NCI-H2107 treated with DMSO at 0.1 percent for 48 hours (cell line): ENCODE measurements around the gene CBFA2T3.

ENCODE experiments used
- DNase-seq: peaks from one replicate; lab custom pipeline; 2025; ENCODE audit not compliant: unreplicated experiment; lab: John Stamatoyannopoulos, UW

CBFA2T3 gene

DNA sequence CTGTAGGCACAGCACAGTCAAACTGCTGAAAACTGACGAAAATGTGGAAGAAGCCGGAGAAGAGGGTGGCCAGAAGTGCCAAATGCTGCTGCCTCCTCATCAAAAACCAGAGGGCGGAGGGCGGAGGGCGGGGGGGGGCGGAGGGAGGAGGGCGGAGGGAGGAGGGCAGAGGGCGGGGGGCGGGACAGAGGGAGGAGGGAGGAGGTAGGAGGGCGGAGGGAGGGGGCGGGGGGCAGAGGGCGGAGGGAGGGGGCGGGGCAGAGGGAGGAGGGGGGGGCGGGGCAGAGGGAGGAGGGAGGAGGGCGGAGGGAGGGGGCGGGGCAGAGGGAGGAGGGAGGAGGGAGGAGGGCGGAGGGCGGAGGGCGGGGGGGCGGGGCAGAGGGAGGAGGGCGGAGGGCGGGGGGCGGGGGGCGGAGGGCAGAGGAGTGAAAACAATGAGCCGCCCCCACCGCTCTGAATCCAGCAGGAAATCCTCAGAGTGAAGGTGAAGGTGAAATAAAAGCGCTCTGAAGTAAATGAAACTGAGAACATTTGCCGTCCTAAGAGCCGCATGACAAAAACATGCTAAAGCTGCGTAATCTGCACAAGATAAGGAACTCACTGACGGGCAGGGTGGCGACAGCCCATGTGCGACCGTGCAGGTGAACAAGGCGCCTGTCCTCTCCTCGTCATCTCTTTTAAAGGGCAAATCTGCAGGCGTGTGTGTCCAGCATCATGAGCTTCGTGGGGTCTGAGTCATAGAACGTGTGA, 22.6 kb upstream of the CBFA2T3 start:
- no peak for DNase-seq

- no peak for DNase-seq
These were observed 18.9 kb upstream of the CBFA2T3 start for GRCh38 chr16:88995746-88996535.

DNA sequence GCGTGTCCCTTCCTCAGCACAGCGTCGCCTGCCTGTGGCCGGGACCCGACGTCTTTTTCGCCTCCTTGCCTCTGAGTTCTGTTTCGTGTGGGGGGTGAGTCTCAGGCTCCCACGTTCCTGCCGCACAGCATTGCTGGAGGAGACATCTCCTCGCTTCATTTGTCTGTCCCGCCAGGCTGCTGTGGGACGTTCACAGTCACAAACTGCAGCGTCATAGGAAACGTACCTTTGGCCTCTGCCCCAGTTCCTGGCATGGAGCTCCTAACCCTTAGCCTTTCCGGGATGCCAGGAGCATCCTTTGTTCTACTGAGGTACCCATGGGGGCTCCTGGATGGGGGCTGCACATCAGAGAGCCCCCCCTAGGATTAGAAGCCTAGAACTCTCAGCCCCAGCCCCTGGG, 18.2 kb upstream of the CBFA2T3 start:
- no peak for DNase-seq

DNA sequence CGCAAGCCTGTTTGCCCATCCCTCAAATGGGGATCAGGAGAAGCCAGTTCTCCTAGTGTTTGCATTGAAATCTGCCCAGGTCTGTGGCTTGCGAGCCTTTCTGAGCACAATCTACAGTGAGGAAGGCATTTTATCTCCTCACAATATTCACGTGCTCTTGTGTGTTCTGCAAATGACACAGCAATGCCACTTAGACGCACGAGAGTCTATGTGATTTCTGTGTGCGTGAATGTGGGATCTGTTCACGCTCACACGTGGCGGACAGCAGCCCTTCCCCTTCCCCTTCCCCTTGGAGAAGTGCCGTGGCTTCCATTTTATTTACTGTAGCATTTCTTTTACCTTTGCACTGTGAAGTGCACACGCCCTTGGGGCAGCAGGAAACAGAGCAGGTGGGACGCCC, 17.7 kb upstream of the CBFA2T3 start:
- no peak for DNase-seq

- DNase-seq: no peak
These were observed 17.1 kb upstream of the CBFA2T3 start for GRCh38 chr16:88993946-88994600.

DNA sequence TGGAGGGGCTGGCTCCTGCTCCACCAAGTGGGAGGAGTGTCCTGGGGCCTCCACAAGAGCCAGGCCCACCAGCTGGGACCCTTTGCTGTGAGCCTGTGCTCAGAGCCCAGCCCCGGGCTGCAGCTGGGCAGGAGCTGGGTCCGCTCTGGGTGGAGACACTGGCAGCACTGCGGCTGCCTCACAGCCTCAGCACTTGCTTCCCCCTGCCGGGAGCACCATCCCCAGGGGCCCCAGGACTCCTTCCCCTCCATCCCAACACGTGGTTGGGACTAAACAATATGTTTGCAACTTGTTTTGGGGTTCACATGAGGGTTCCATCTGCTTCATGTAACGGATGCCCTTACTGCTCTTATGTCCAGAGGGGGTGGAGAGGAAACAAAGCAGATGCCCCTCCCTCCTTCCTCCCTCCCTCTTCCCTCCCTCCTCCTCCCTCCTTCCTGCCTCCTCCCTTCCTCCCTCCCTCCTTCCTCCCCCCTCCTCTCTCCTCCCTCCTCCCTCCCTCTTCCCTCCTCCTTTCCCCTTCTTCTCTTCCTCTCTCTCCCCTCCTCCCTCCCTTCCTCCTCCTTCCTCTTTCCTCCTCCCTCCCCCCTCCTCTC, 16.3 kb upstream of the CBFA2T3 start:
- DNase-seq: no peak

GRCh38 chr16:88992351-88993165, 15.6 kb upstream of the CBFA2T3 start:
- DNase-seq: no peak

GRCh38 chr16:88991813-88992350, 14.9 kb upstream of the CBFA2T3 start:
- DNase-seq: no peak

- DNase-seq: no peak
These were observed 13.0 kb upstream of the CBFA2T3 start for GRCh38 chr16:88989852-88990547.

- DNase-seq: no peak
These were observed 12.2 kb upstream of the CBFA2T3 start for GRCh38 chr16:88988980-88989811.

- no peak for DNase-seq
These were observed 8.5 kb upstream of the CBFA2T3 start for GRCh38 chr16:88985521-88985920.

DNA sequence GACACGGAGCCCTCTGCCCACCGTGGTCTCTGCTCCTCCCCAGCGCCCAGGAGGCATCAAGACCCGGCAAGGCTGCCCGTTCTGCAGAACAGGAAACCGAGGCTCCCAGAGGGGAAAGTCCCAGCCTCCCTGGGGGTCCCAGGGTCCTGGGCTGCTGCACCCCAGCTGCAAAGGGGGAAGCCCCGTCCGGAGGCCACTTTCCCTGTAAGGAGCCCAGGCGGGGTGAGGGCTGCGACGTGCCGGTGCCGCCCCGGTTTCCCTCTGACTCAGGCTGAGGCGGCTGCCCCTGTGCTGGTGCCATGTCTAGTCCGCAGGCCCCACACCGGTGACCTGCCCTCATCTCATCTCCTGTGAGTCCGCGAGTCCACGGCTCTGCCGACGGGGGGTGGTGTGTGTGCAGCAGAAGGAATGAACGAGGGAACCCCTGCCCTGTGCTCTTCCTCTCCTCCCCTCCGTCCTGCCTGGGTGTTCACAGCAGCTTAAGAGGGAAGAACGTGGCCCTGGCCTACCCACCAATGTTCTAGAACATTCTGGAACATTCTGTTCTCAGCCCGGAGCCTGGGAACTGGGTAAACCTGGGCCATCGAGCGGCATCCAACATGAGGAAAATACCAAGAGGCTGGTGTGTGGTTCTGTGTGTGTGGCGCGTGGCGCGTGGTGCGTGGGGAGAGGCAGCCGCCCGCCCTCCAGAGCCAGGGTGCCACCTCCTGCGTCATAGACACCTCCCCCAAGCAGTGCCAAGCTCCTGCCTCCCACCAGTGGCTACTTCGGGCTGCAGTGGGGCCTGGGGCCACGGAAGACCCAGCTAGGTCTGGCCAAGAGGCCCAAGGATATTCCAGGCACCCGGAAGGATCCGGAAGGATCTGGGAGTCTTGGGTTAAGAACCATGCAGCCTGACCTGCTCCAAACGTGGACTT, 7.0 kb upstream of the CBFA2T3 start:
- DNase-seq: no peak

- no peak for DNase-seq
These were observed 6.2 kb upstream of the CBFA2T3 start for GRCh38 chr16:88983165-88983564.

- DNase-seq: no peak
These were observed 5.5 kb upstream of the CBFA2T3 start for GRCh38 chr16:88982286-88983084.

DNA sequence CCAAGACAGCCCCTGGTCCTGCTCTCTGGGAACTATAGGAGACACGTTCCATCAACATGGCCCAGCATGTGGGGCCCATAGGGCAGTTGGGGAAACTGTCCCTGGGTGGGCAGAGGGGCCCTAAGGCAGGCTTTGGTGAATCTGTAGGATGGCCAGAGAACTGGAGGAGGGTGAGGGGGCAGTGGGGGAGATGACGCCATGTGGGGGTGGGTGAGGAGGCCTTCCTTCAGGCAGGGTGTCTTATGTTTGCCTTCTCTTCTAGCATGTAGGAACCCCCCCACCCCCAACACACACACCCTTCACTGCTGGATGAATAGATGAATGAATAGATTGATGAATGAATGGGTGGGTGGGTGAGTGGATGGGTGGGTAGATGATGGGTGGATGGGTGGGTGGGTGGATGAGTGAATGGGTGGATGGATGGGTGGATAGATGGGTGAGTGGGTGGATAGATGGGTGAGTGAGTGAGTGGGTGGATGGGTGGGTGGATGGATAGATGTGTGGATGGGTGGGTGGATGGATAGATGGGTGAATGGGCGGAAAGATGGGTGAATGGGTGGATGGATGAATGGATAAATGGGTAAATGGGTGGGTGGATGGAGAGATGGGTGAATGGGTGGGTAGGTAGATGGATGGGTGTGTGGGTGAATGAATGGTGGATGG, 2.5 kb upstream of the CBFA2T3 start:
- DNase-seq: no peak

DNA sequence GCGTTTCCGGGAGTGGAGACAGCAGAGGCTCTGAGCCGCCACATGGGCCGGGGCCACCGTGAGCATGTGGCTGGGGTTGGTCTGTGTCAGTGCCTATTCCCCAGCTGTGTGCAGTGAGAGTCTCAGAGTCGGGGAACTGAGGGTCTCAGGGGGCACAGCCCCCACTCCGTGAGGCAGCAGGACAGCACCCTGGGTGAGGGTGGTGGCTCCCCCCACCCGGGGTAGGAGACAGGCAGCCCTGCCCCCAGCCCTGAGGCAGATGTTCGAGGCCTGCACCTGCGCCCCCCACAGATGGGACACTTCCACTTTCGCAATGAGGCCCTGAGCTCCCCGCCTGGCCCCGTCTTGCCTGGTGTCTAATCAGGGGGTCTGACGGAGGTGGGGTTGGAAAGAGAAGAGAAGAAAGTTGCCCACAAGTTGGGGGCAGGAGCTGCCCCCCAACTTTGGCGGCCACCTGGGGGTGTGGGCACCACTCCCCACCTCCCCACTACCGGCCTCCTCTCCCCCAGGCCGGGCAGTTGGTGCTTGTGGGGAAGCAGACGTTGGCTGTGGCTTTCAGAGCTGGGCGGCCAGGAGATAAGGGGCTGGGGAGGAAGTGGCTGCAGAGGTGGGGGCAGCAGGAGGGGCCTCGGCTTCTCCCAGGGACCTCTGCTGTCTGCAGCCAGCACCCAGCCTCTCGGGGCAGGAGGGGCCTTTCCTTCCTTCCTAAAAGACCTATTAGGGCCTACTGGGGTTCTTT, 1.8 kb upstream of the CBFA2T3 start:
- no peak for DNase-seq
